ENCODE measurements around the gene CIB4. TPM values are rescaled to one million over a fixed set of nuclear protein-coding genes. Genes with fewer than 3 reads are reported as not detected.
"Not testable (repeated sequence)": the region's sequence is repeated elsewhere in the genome, so short reads cannot be mapped to it uniquely, and the experiment has no call there.

The CIB4 gene
- total RNA-seq, 1 experiment from 2014 or later = not detected

- DNase-seq (ENCODE audit: low spot score) = no peak
Observed at GRCh38 chr2:26666671-26667070, 25.5 kb upstream of the CIB4 start.

- DNase-seq (ENCODE audit: low spot score) = not testable (repeated sequence)
Observed at GRCh38 chr2:26665296-26665695, 24.1 kb upstream of the CIB4 start.

- DNase-seq (ENCODE audit: low spot score) = no peak
Observed at GRCh38 chr2:26660363-26660962, 19.3 kb upstream of the CIB4 start.

GRCh38 chr2:26658691-26659346, 17.7 kb upstream of the CIB4 start:
- no peak for DNase-seq (ENCODE audit: low spot score)

GRCh38 chr2:26657265-26657664, 16.1 kb upstream of the CIB4 start:
- no peak for DNase-seq (ENCODE audit: low spot score)

GRCh38 chr2:26655611-26656195, 14.5 kb upstream of the CIB4 start:
- DNase-seq (ENCODE audit: low spot score) = no peak

- DNase-seq (ENCODE audit: low spot score) = not testable (repeated sequence)
Observed at GRCh38 chr2:26655120-26655519, 14.0 kb upstream of the CIB4 start.

GRCh38 chr2:26654061-26654340, 12.8 kb upstream of the CIB4 start:
- no peak for DNase-seq (ENCODE audit: low spot score)

GRCh38 chr2:26653207-26654060, 12.3 kb upstream of the CIB4 start:
- no peak for DNase-seq (ENCODE audit: low spot score)

GRCh38 chr2:26652361-26653041, 11.3 kb upstream of the CIB4 start:
- DNase-seq (ENCODE audit: low spot score) = no peak

- no peak for DNase-seq (ENCODE audit: low spot score)
Observed at GRCh38 chr2:26651799-26652198, 10.6 kb upstream of the CIB4 start.

- DNase-seq (ENCODE audit: low spot score) = no peak
Observed at GRCh38 chr2:26651470-26651771, 10.3 kb upstream of the CIB4 start.

- DNase-seq (ENCODE audit: low spot score) = no peak
Observed at GRCh38 chr2:26650713-26651469, 9.7 kb upstream of the CIB4 start.

GRCh38 chr2:26649992-26650712, 9.0 kb upstream of the CIB4 start:
- no peak for DNase-seq (ENCODE audit: low spot score)

- DNase-seq (ENCODE audit: low spot score) = no peak
Observed at GRCh38 chr2:26649322-26649721, 8.2 kb upstream of the CIB4 start.

- no peak for DNase-seq (ENCODE audit: low spot score)
Observed at GRCh38 chr2:26648516-26648915, 7.3 kb upstream of the CIB4 start.

- DNase-seq (ENCODE audit: low spot score) = no peak
Observed at GRCh38 chr2:26647981-26648380, 6.8 kb upstream of the CIB4 start.

GRCh38 chr2:26646986-26647672, 6.0 kb upstream of the CIB4 start:
- DNase-seq (ENCODE audit: low spot score) = no peak

- no peak for DNase-seq (ENCODE audit: low spot score)
Observed at GRCh38 chr2:26645762-26646161, 4.6 kb upstream of the CIB4 start.

GRCh38 chr2:26644188-26644835, 3.1 kb upstream of the CIB4 start:
- no peak for DNase-seq (ENCODE audit: low spot score)

All from HT-29 (cell line).